GM12878 (cell line): ENCODE measurements around the gene PXMP4. TPM values are rescaled to one million over a fixed set of nuclear protein-coding genes. Genes with fewer than 3 reads are reported as not detected.

Experiments used
- ATAC-seq: fragments of 200-7000 bp; cut with Tn5 transposase; 3 replicates; pipeline ENCODE4 v1.9.1; 2020; ENCODE audit warnings: mild to moderate bottlenecking, moderate library complexity
- BruUV-seq: library from RNA; stranded (reverse); fragments of 400-500 nt; replicated peaks from 2 replicates; lab custom pipeline; 2021; lab: Mats Ljungman, UMichigan
- CTCF ChIA-PET: fragments of 300-600 bp; sonication (Branson Sonifier 250); formaldehyde crosslinking; extraction: SDS; loops from one replicate; lab custom pipeline; 2021; ENCODE audit warnings: inconsistent platforms; lab: Yijun Ruan, JAX
- POLR2A ChIA-PET: fragments of 350-600 bp; formaldehyde crosslinking; extraction: SDS; loops from one replicate; lab custom pipeline; 2021; ENCODE audit warnings: inconsistent platforms; lab: Charles Lee
- RAD21 ChIA-PET: fragments of 300-600 bp; sonication (Branson Sonifier 250); formaldehyde crosslinking; loops from one replicate; lab custom pipeline; 2023; ENCODE audit warnings: antibody characterized with exemption; ENCODE audit not compliant: unreplicated experiment; lab: Charles Lee
- SMC1A ChIA-PET: fragments of 300-600 bp; sonication (Branson Sonifier 250); formaldehyde crosslinking; loops from one replicate; lab custom pipeline; 2023; ENCODE audit not compliant: unreplicated experiment, uncharacterized antibody; lab: Charles Lee
- DNase-seq: peaks from one replicate; pipeline ENCODE4 v3.0.0-alpha.2; 2011; ENCODE audit warnings: low read depth, low spot score
- FAIRE-seq: peaks from 3 replicates; lab custom pipeline; 2011; peaks lifted over from hg19 to GRCh38; lab: Jason Lieb, UNC
- H2AFZ ChIP-seq: 2 replicates; pipeline ENCODE4 v1.6.0; 2011; ENCODE audit warnings: low read depth, low read length, control low read depth; ENCODE audit not compliant: control insufficient read depth
- H3K27ac ChIP-seq: 2 replicates; pipeline ENCODE4 v1.5.1; 2011; ENCODE audit warnings: control low read depth; ENCODE audit not compliant: control insufficient read depth, insufficient read depth
- H3K27me3 ChIP-seq, 2 experiments: replicated peaks in 1 of 2; 2 replicates each; pipeline versions ENCODE4 v1.6.0 to v1.6.1; 2011; ENCODE audit warnings: low read length in 1 of 2; ENCODE audit not compliant: control insufficient read depth in 2 of 2, insufficient read depth in 2 of 2
- H3K36me3 ChIP-seq, 2 experiments: 2 replicates each; pipeline ENCODE4 v1.5.1; 2011; ENCODE audit warnings: low read length in 1 of 2; ENCODE audit not compliant: control insufficient read depth in 2 of 2, insufficient read depth in 2 of 2
- H3K4me1 ChIP-seq: 2 replicates; pipeline ENCODE4 v1.6.1; 2011; ENCODE audit warnings: mild to moderate bottlenecking, low read length, moderate library complexity, mixed read lengths; ENCODE audit not compliant: control insufficient read depth, insufficient read depth
- H3K4me2 ChIP-seq: 2 replicates; pipeline ENCODE4 v1.6.0; 2011; ENCODE audit warnings: control low read depth; ENCODE audit not compliant: control insufficient read depth, insufficient read depth
- H3K4me3 ChIP-seq: fragments of 200-600 bp; sonication (generic); 2 replicates; pipeline ENCODE4 v1.5.1; 2016
- H3K79me2 ChIP-seq: 2 replicates; pipeline ENCODE4 v1.6.0; 2011; ENCODE audit warnings: low read length; ENCODE audit not compliant: control insufficient read depth, insufficient read depth
- H3K9ac ChIP-seq: 2 replicates; pipeline ENCODE4 v1.8.0; 2011; ENCODE audit warnings: low read length, control low read depth, mixed read lengths; ENCODE audit not compliant: control insufficient read depth, insufficient read depth
- H3K9me3 ChIP-seq: replicated peaks from 3 replicates; pipeline ENCODE4 v1.5.1; 2011; ENCODE audit warnings: mild to moderate bottlenecking, low read length; ENCODE audit not compliant: control insufficient read depth, insufficient read depth
- H4K20me1 ChIP-seq: 2 replicates; pipeline ENCODE4 v1.6.0; 2011; ENCODE audit not compliant: control insufficient read depth, insufficient read depth
- EZH2 ChIP-seq: IDR thresholded peaks from 2 replicates; pipeline ENCODE4 v1.6.1; 2012; ENCODE audit warnings: low read depth, mild to moderate bottlenecking, control low read depth, inconsistent platforms, low read length, borderline replicate concordance; ENCODE audit not compliant: control insufficient read depth
- FOXK2 ChIP-seq: fragments of 450-650 bp; IDR thresholded peaks from 2 replicates; pipeline ENCODE4 v1.6.1; 2017; ENCODE audit warnings: mild to moderate bottlenecking, moderate library complexity
- HSF1 ChIP-seq: fragments of 150-350 bp; IDR thresholded peaks from 2 replicates; pipeline ENCODE4 v1.6.1; 2014; ENCODE audit warnings: mild to moderate bottlenecking, low read depth, low read length
- IRF4 ChIP-seq: IDR thresholded peaks from 2 replicates; pipeline ENCODE4 v1.6.1; 2011; ENCODE audit warnings: low read depth, low read length
- NFYA ChIP-seq: IDR thresholded peaks from 2 replicates; pipeline ENCODE4 v1.6.1; 2011; ENCODE audit warnings: low read depth, mild to moderate bottlenecking, low read length, improper control_type of control experiment, borderline replicate concordance
- PBX3 ChIP-seq: IDR thresholded peaks from 2 replicates; pipeline ENCODE4 v1.6.1; 2011; ENCODE audit warnings: mild to moderate bottlenecking, low read depth, low read length, moderate library complexity; ENCODE audit not compliant: insufficient replicate concordance
- POLR2A ChIP-seq: IDR thresholded peaks from 2 replicates; pipeline ENCODE4 v1.6.1; 2011; ENCODE audit warnings: low read depth, mild to moderate bottlenecking, low read length
- POU2F2 ChIP-seq: IDR thresholded peaks from 3 replicates; pipeline ENCODE4 v1.6.1; 2011; ENCODE audit warnings: low read depth, mild to moderate bottlenecking, low read length, borderline replicate concordance
- RAD21 ChIP-seq: IDR thresholded peaks from 2 replicates; pipeline ENCODE4 v1.6.1; 2011; ENCODE audit warnings: mild to moderate bottlenecking, low read depth, low read length, moderate library complexity; ENCODE audit not compliant: insufficient read depth
- SIX5 ChIP-seq: IDR thresholded peaks from 2 replicates; pipeline ENCODE4 v1.6.1; 2011; ENCODE audit warnings: mild to moderate bottlenecking, low read depth, low read length, moderate library complexity; ENCODE audit not compliant: severe bottlenecking
- TCF7 ChIP-seq: IDR thresholded peaks from 2 replicates; pipeline ENCODE4 v1.6.1; 2014; ENCODE audit warnings: antibody characterized with exemption, borderline replicate concordance
- ZSCAN29 ChIP-seq: fragments of 450-650 bp; IDR thresholded peaks from 2 replicates; pipeline ENCODE4 v1.6.1; 2017; ENCODE audit warnings: mild to moderate bottlenecking, moderate library complexity
- WGBS: methylation state at CpG from one replicate; pipeline ENCODE4 v1.1.6; 2016; ENCODE audit warnings: low lambda C conversion rate; ENCODE audit not compliant: insufficient replicate concordance, insufficient coverage; ENCODE audit errors: missing lambda C conversion rate; 5-methylcytosine and 5-hydroxymethylcytosine counted together
- in situ Hi-C: fragments of 300-500 bp; cut with MboI; formaldehyde crosslinking; loops from 9 replicates; pipeline ENCODE4 v1.14.3; 2018; ENCODE audit warnings: mixed read lengths
- intact Hi-C: fragments of 100-400 bp; cut with micrococcal nuclease; formaldehyde crosslinking; loops from one replicate; pipeline ENCODE4 v1.14.2; 2022; ENCODE audit not compliant: unreplicated experiment
- polyA plus RNA-seq, 11 experiments: library from polyadenylated mRNA; depleted of rRNA in 4 of 11; unstranded in 6 of 11; stranded (reverse) in 5 of 11; fragments of >200 nt; fragmentation: Nextera tagmentation in 4 of 11; fragmentation: Illumina TruSeq in 1 of 11; extraction: Ambion mirVana in 4 of 11; extraction: Trizol in 1 of 11; gene quantifications; 1 replicate in 1 of 11; 2 replicates in 10 of 11; pipeline versions ENCODE4 v1.2.1 to v1.2.3, GENCODE V29; 2011 to 2016; ENCODE audit warnings: inconsistent platforms in 2 of 11, missing spikeins in 2 of 11, low read depth in 1 of 11
- total RNA-seq, 4 experiments: library from RNA; depleted of rRNA in 3 of 4; stranded (reverse); fragments of >200 nt in 3 of 4; fragmentation: Illumina TruSeq in 1 of 4; extraction: Trizol in 1 of 4; gene quantifications; 2 replicates each; pipeline versions ENCODE4 v1.2.1 to v1.2.3, GENCODE V29; 2013 to 2021

PXMP4 gene
- total and polyA plus RNA-seq, 10 of the 15 experiments (the other 5 are each of a cell fraction or from before 2014, with no cell fraction given): 3.6 to 19.2 (median 8.6) TPM

GRCh38 chr20:33656783-33657703 is 63.1 kb downstream of the PXMP4 start:
- ATAC-seq (no peak), DNase-seq (no peak), FAIRE-seq (no peak)
- Histone ChIP-seq H3K36me3 (no peaks in the 10 kb centered on the region), H3K27ac (no peak overlapping the region), H3K79me2 (no peaks in the 10 kb centered on the region), H2AFZ (no peak overlapping the region), H3K9ac (no peak overlapping the region), H3K4me1 (peaks cover 11% of the 10 kb centered on the region), H3K4me2 (no peak overlapping the region), H3K4me3 (no peak overlapping the region), H4K20me1 (no peaks in the 10 kb centered on the region), H3K27me3 (peaks cover 0 to 2% of the 10 kb centered on the region in 2 experiments; a peak in 1 of 4 replicates), H3K9me3 (no peaks in the 10 kb centered on the region)
- SMC1A ChIA-PET: no interaction called here
- CTCF ChIA-PET: no interaction called here
- BruUV-seq: no TSS peak
- POLR2A ChIA-PET: interaction anchor here (0.6 kb wide), 1 partner anchor 58 kb away, joined by 4 read pairs; no protein-coding TSS in a partner anchor
- RAD21 ChIA-PET: no interaction called here
- in situ Hi-C loops: no loop called here
- intact Hi-C loops: no loop called here
- TF ChIP-seq FOXK2: no peak
- TF ChIP-seq POLR2A: 0 out of 2 replicates have a peak, but pooled peaks have one; percentile 8
- TF ChIP-seq POU2F2: 0 out of 3 replicates have a peak, but pooled peaks have one; percentile 54
- no peak for TF ChIP-seq TCF7
- WGBS: 82% methylated on average over 17 of the region's 17 CpGs

- in situ Hi-C loops: no loop called here
- CTCF ChIA-PET: interaction anchor here (0.7 kb wide), 1 partner anchor 183 kb away, joined by 3 read pairs; no protein-coding TSS in a partner anchor
- RAD21 ChIA-PET: no interaction called here
- H3K9me3 ChIP-seq: no peaks in the 10 kb centered on the region
- H2AFZ ChIP-seq: no peak overlapping the region
- no peak overlapping the region for H3K4me2 ChIP-seq
- H3K4me3 ChIP-seq: no peak overlapping the region
- SMC1A ChIA-PET: no interaction called here
- DNase-seq: no peak
- WGBS: 87% methylated on average over 10 of the region's 10 CpGs
- H3K27me3 ChIP-seq: peaks cover 0 to 2% of the 10 kb centered on the region in 2 experiments; a peak in 2 of 4 replicates
- no peaks in the 10 kb centered on the region for H4K20me1 ChIP-seq
- no peaks in the 10 kb centered on the region for H3K36me3 ChIP-seq
- H3K27ac ChIP-seq: no peak overlapping the region
- H3K79me2 ChIP-seq: no peaks in the 10 kb centered on the region
- intact Hi-C loops: no loop called here
- no peak for TF ChIP-seq SIX5
- TF ChIP-seq NFYA: no peak
- TF ChIP-seq IRF4: no peak
- no peak for TF ChIP-seq ZSCAN29
- TF ChIP-seq HSF1: no peak
- no peak for TF ChIP-seq EZH2
- TF ChIP-seq PBX3: no peak
- TF ChIP-seq RAD21: no peak
- TF ChIP-seq, all 136 proteins: peak for 0
- no peak overlapping the region for H3K9ac ChIP-seq
- ATAC-seq (no peak), FAIRE-seq (no peak)
- POLR2A ChIA-PET: interaction anchor here (0.6 kb wide), 1 partner anchor 57 kb away, joined by 4 read pairs; no protein-coding TSS in a partner anchor
- BruUV-seq: no TSS peak
- H3K4me1 ChIP-seq: peaks cover 18% of the 10 kb centered on the region
Observed at GRCh38 chr20:33656010-33656782, 63.9 kb downstream of the PXMP4 start.
